NCI-H1694 treated with DMSO at 0.1 percent for 48 hours (cell line): ENCODE measurements around the gene DNAH5.
"Not testable (repeated sequence)": the region's sequence is repeated elsewhere in the genome, so short reads cannot be mapped to it uniquely, and the experiment has no call there.

Experiments
- DNase-seq: peaks from one replicate; lab custom pipeline; 2025; lab: John Stamatoyannopoulos, UW

The DNAH5 gene

GRCh38 chr5:13944560-13945199, at the start of gene DNAH5:
Gene DNAH5 (minus strand): TSS chr5:13944688. CDS start chr5:13944438, 250 bp downstream.
- no peak for DNase-seq

GRCh38 chr5:13993926-13994325, 49.4 kb upstream of the DNAH5 start:
- DNase-seq: no peak

GRCh38 chr5:13992795-13993194, 48.3 kb upstream of the DNAH5 start:
- no peak for DNase-seq

GRCh38 chr5:13991365-13991764, 46.9 kb upstream of the DNAH5 start:
- no peak for DNase-seq

GRCh38 chr5:13990896-13991295, 46.4 kb upstream of the DNAH5 start:
- DNase-seq: no peak

GRCh38 chr5:13989832-13990231, 45.3 kb upstream of the DNAH5 start:
- DNase-seq: no peak

GRCh38 chr5:13987843-13988464, 43.5 kb upstream of the DNAH5 start:
- DNase-seq: peak; percentile 83

- no peak for DNase-seq
Measured at GRCh38 chr5:13985731-13986418, 41.4 kb upstream of the DNAH5 start.

- not testable (repeated sequence) for DNase-seq
Measured at GRCh38 chr5:13984888-13985287, 40.4 kb upstream of the DNAH5 start.

- peak; percentile 60 for DNase-seq
Measured at GRCh38 chr5:13976867-13977830, 32.7 kb upstream of the DNAH5 start.

- no peak for DNase-seq
Measured at GRCh38 chr5:13976223-13976622, 31.7 kb upstream of the DNAH5 start.

GRCh38 chr5:13975246-13975645, 30.8 kb upstream of the DNAH5 start:
- peak; percentile 12 for DNase-seq

GRCh38 chr5:13973724-13974123, 29.2 kb upstream of the DNAH5 start:
- DNase-seq: no peak

- DNase-seq: no peak
Measured at GRCh38 chr5:13972029-13972428, 27.5 kb upstream of the DNAH5 start.

- DNase-seq: peak; percentile 93
Measured at GRCh38 chr5:13957032-13957645, 12.7 kb upstream of the DNAH5 start.

- no peak for DNase-seq
Measured at GRCh38 chr5:13956471-13956870, 12.0 kb upstream of the DNAH5 start.

GRCh38 chr5:13955896-13956295, 11.4 kb upstream of the DNAH5 start:
- DNase-seq: no peak

- no peak for DNase-seq
Measured at GRCh38 chr5:13946111-13946510, 1.6 kb upstream of the DNAH5 start.

GRCh38 chr5:13945271-13945670, 783 bp upstream of the DNAH5 start:
- no peak for DNase-seq

- no peak for DNase-seq
Measured at GRCh38 chr5:13943676-13944075, 812 bp downstream of the DNAH5 start.

GRCh38 chr5:13941468-13941867, 3.0 kb downstream of the DNAH5 start:
- DNase-seq: no peak

- no peak for DNase-seq
Measured at GRCh38 chr5:13939638-13940037, 4.8 kb downstream of the DNAH5 start.
